Lung (tissue), 12 donors: Measurements from ENCODE around the gene FAM118A. TPM values are rescaled to one million over a fixed set of nuclear protein-coding genes. Genes with fewer than 3 reads are reported as not detected.

Experiments used
- ATAC-seq: fragments of 200-7000 bp; cut with Tn5 transposase; one replicate; pipeline ENCODE4 v1.9.1; 2020; ENCODE audit warnings: moderate number of reproducible peaks; ENCODE audit not compliant: insufficient read depth, low FRiP score
- DNase-seq, 3 donors: peaks; one replicate each; pipeline ENCODE4 v3.0.0-alpha.2; 2013 to 2017
- H3K27ac ChIP-seq, 2 donors: one replicate each; pipeline ENCODE4 v1.5.1; 2013; ENCODE audit warnings: mild to moderate bottlenecking in 2 of 2, moderate library complexity in 2 of 2, control low read depth in 1 of 2, inconsistent platforms in 1 of 2, low read depth in 1 of 2, low read length in 1 of 2
- H3K27me3 ChIP-seq, 3 donors: one replicate each; pipeline ENCODE4 v1.5.1; 2013; ENCODE audit warnings: low read length in 2 of 3; ENCODE audit not compliant: control insufficient read depth in 3 of 3, insufficient read depth in 3 of 3
- H3K36me3 ChIP-seq, 4 donors: one replicate each; pipeline ENCODE4 v1.5.1; 2013; ENCODE audit warnings: low read length in 4 of 4, mild to moderate bottlenecking in 1 of 4, moderate library complexity in 1 of 4; ENCODE audit not compliant: control insufficient read depth in 4 of 4, insufficient read depth in 4 of 4
- H3K4me1 ChIP-seq, 5 donors: one replicate each; pipeline ENCODE4 v1.5.1; 2013; ENCODE audit warnings: low read length in 5 of 5, mild to moderate bottlenecking in 2 of 5, moderate library complexity in 1 of 5; ENCODE audit not compliant: control insufficient read depth in 5 of 5, insufficient read depth in 5 of 5
- H3K4me3 ChIP-seq: one replicate; pipeline ENCODE4 v1.5.1; 2013; ENCODE audit warnings: mild to moderate bottlenecking, control low read depth, moderate library complexity
- H3K9ac ChIP-seq, 2 donors: one replicate each; pipeline ENCODE4 v1.5.1; 2013; ENCODE audit warnings: low read length in 2 of 2, control low read depth in 1 of 2; ENCODE audit not compliant: insufficient read depth in 1 of 2
- H3K9me3 ChIP-seq, 4 donors: one replicate each; pipeline ENCODE4 v1.5.1; 2013; ENCODE audit warnings: low read length in 3 of 4, mild to moderate bottlenecking in 1 of 4, moderate library complexity in 1 of 4; ENCODE audit not compliant: control insufficient read depth in 4 of 4, insufficient read depth in 3 of 4
- WGBS, 2 donors: extraction: QIAGEN DNeasy Blood & Tissue Kit; methylation state at CpG; one replicate each; pipeline ENCODE4 v1.1.7; 2013; 5-methylcytosine and 5-hydroxymethylcytosine counted together
- polyA plus RNA-seq, 2 donors: library from polyadenylated mRNA; stranded (reverse); fragments of 200-250 nt; gene quantifications; one replicate each; pipeline ENCODE4 v1.2.1, GENCODE V29; 2013
- total RNA-seq, 2 donors: library from RNA; depleted of rRNA in 1 of 2; stranded (reverse); fragments of >200 nt in 1 of 2; gene quantifications; one replicate each; pipeline ENCODE4 v1.2.1, GENCODE V29; 2014 to 2021
- TF ChIP-seq, protein P1 (sequence below): IDR thresholded peaks from 2 replicates; pipeline ENCODE4 v1.5.1; 2012; ENCODE audit warnings: mild to moderate bottlenecking; ENCODE audit errors: control extremely low read depth, extremely low read depth
- donor health status: control.
- donor health status: control.
- donor health status: Bipolar disorder and iron deficiency.
- donor health status: healthy.
- donor health status: DM: yes; HTN: yes; CAD: no.

The FAM118A gene
- total and polyA plus RNA-seq, 4 donors = 12.0 to 71.8 (median 28.4) TPM

DNA sequence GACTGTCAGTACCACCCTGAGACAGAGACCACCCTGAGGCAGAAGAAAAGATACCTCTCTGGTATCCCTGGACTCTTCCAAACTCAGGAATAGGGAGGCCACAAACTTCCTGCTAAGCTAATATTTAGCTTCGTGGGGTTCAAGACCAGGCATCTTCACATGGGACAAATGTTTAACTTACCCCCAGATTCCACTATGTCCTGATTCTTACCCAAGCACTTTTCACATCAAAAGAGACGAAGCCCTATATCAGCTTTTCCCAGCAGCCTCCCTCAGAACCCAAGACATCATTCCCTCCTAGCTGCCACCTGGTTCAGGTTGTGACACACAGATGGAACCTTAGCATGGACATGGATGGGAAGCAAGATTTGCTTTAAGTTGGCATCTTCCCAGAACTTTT lies 71.6 kb downstream of the FAM118A start:
- Histone ChIP-seq H3K27me3 (peaks cover 0 to 2% (median 0%) of the 10 kb centered on the region in 3 donors), H3K36me3 (no peaks in the 10 kb centered on the region), H3K4me1 (no peaks in the 10 kb centered on the region), H3K27ac (no peak overlapping the region), H3K4me3 (no peak overlapping the region), H3K9me3 (no peaks in the 10 kb centered on the region), H3K9ac (no peak overlapping the region)
- ATAC-seq (no peak), DNase-seq (no peak)
- WGBS, 2 donors = 85 to 89% methylated on average over 2 of the region's 2 CpGs
- TF ChIP-seq, protein P1, sequence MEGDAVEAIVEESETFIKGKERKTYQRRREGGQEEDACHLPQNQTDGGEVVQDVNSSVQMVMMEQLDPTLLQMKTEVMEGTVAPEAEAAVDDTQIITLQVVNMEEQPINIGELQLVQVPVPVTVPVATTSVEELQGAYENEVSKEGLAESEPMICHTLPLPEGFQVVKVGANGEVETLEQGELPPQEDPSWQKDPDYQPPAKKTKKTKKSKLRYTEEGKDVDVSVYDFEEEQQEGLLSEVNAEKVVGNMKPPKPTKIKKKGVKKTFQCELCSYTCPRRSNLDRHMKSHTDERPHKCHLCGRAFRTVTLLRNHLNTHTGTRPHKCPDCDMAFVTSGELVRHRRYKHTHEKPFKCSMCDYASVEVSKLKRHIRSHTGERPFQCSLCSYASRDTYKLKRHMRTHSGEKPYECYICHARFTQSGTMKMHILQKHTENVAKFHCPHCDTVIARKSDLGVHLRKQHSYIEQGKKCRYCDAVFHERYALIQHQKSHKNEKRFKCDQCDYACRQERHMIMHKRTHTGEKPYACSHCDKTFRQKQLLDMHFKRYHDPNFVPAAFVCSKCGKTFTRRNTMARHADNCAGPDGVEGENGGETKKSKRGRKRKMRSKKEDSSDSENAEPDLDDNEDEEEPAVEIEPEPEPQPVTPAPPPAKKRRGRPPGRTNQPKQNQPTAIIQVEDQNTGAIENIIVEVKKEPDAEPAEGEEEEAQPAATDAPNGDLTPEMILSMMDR = no peak

DNA sequence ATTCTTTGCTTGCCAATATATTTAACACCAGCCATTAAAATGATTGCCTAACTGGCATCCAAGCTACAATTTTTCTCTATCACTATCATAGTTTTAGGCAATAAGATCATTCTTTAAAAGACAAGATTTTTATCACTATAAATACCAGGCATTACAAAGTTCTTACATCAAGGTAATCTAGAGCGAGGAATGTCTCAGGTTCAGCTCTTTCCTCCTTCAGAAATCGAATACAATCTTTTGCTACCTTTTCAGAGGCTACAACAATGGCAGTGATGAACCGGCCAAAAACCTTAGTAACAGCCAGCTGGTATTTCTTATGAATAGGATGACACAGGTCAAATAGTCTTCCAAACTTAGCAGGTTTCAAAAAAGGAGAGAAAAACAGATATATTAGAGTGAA lies 79.8 kb downstream of the FAM118A start:
- 87 to 90% methylated on average over 3 of the region's 3 CpGs for WGBS, 2 donors
- TF ChIP-seq, protein P1 = no peak
- DNase-seq = no peak
- Histone ChIP-seq H3K27me3 (peaks cover 0 to 2% (median 0%) of the 10 kb centered on the region in 3 donors), H3K27ac (no peak overlapping the region), H3K36me3 (no peaks in the 10 kb centered on the region), H3K9me3 (no peaks in the 10 kb centered on the region), H3K4me1 (no peaks in the 10 kb centered on the region), H3K4me3 (no peak overlapping the region), H3K9ac (no peak overlapping the region)
- ATAC-seq = no peak

Other genes with a start within 250 kb of the FAM118A start
- 10 to 100 TPM; 66.2 to 80.1 TPM for gene NUP50, start 146.0 kb upstream of the FAM118A start, total RNA-seq
- 10 to 100 TPM; 15.2 to 27.6 TPM for gene NUP50, start 146.0 kb upstream of the FAM118A start, polyA plus RNA-seq
- gene KIAA0930, start 69.0 kb upstream of the FAM118A start, total RNA-seq = 10 to 100 TPM; 25.9 to 67.3 TPM
- 10 to 100 TPM; 57.3 to 57.4 TPM for gene KIAA0930, start 69.0 kb upstream of the FAM118A start, polyA plus RNA-seq
- gene UPK3A, start 25.0 kb upstream of the FAM118A start, total RNA-seq = not detected
- gene UPK3A, start 25.0 kb upstream of the FAM118A start, polyA plus RNA-seq = under 1 TPM; 0.30 to 0.55 TPM
- not detected for gene SMC1B, start 103.7 kb downstream of the FAM118A start, total RNA-seq
- gene SMC1B, start 103.7 kb downstream of the FAM118A start, polyA plus RNA-seq = under 1 TPM; 0.01 to 0.04 TPM
- gene RIBC2, start 103.8 kb downstream of the FAM118A start, total RNA-seq = 1 to 10 TPM; 7.0 to 8.1 TPM
- 1 to 10 TPM; 2.8 to 4.4 TPM for gene RIBC2, start 103.8 kb downstream of the FAM118A start, polyA plus RNA-seq
- 100 to 1,000 TPM; 350 to 357 TPM for gene FBLN1, start 192.9 kb downstream of the FAM118A start, total RNA-seq
- 100 to 1,000 TPM in 1 of 2 donors, 10 to 100 TPM in 1; 82.7 to 116 TPM for gene FBLN1, start 192.9 kb downstream of the FAM118A start, polyA plus RNA-seq